Left renal pelvis (tissue), 4 donors: ENCODE measurements around the gene DAD1. TPM values are rescaled to one million over a fixed set of nuclear protein-coding genes. Genes with fewer than 3 reads are reported as not detected.
"Not testable (repeated sequence)": the region's sequence is repeated elsewhere in the genome, so short reads cannot be mapped to it uniquely, and the experiment has no call there.

Experiments
- DNase-seq, 4 donors: peaks; one replicate each; pipeline ENCODE4 v3.0.0-alpha.2; 2013; ENCODE audit warnings: low read depth in 4 of 4, low spot score in 3 of 4
- polyA plus RNA-seq, 4 donors: library from polyadenylated mRNA; unstranded; fragments of 120-200 nt; gene quantifications; one replicate each; pipeline ENCODE4 v1.2.1, GENCODE V29; 2013; ENCODE audit not compliant: insufficient read length in 4 of 4

The DAD1 gene
- polyA plus RNA-seq, 4 donors: 197 to 302 (median 261) TPM

DNA sequence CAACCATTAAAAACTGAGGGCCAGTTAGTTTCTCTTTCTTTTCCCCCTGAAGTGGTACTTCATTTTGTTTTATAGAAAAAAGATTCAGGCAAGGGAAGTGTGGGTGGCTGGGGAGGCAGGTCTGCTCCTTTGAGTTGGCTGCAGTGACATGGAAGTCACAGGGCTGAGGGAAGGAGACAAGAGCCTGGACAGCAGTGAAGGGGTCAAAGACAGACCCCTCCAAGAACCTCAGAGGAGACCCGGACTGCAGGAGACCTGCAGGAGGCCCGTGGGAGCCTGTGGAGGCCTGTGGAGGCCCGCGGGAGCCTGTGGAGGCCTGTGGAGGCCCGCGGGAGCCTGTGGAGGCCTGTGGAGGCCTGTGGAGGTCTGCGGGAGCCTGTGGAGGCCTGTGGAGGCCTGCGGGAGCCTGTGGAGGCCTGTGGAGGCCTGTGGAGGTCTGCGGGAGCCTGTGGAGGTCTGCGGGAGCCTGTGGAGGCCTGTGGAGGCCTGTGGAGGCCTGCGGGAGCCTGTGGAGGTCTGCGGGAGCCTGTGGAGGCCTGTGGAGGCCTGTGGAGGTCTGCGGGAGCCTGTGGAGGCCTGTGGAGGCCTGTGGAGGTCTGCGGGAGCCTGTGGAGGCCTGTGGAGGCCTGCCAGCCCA lies 35.0 kb downstream of the DAD1 start:
- not testable (repeated sequence) for DNase-seq

DNA sequence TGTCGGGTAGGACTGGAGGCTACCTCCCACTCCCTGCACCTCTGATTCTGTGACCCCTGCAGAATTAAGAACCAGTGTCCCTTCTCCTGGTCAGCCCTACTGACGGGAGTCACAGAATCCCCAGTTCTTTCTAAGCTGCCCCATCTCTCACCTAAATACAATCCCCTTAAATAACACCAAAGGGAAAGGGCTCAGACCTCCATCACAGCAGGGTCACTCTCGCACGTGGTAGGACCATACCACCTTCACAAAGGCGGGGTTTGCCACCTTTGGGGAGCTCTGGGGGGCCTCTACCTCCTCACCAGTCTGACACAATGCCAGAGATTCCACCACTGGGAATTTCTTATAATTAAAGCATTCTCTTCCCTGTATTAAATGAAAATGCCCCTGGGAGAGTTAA lies 35.6 kb downstream of the DAD1 start:
- DNase-seq: no peak

DNA sequence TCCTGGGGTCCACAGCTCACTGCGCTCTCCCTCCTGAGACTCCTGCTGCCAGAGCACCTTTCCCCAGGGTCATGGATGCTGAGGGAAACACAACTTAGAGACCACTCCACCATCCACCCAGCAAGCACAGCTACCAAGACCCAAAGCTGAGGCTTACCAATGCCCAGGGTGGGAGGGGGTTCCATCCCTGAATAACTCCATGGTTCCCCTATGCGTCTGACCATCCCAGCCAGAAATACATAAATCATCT lies 36.3 kb downstream of the DAD1 start:
- no peak for DNase-seq

DNA sequence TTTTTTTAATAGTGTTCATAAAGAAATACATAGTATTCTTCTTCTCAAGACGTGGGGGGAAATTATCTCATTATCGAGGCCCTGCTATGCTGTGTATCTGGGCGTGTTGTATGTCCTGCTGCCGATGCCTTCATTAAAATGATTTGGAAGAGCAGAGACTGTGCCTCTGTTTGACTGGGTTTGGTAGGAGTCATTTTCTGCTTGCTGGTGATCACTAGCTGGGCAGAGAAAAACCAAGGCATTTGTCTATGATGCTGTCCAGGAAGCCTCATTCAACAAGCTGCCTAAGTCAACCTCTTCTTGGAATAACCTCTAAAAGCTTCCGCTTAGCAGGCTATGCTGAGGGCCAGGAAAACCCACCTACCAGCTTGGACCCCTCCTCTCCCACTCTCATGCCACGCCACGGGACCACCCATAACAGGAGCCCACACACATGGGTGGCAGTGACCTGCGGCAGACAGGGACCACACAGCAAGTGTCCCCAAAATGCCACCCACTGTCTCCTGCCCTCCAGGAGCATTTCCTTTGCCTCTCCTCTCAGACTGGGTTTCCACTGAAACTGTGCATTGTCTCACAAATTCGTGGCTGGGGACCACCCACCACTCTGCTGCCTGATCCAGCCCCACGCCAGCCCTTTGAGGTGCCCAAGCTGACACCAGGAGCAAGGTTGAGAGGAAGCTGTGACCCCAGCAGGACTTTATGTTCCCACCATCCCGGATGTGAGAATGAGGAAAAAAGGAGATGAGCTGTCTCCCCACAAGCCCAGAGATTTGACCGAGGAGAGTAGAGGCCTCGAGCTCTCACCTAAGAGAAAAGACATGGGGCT lies 36.8 kb downstream of the DAD1 start:
- no peak for DNase-seq

DNA sequence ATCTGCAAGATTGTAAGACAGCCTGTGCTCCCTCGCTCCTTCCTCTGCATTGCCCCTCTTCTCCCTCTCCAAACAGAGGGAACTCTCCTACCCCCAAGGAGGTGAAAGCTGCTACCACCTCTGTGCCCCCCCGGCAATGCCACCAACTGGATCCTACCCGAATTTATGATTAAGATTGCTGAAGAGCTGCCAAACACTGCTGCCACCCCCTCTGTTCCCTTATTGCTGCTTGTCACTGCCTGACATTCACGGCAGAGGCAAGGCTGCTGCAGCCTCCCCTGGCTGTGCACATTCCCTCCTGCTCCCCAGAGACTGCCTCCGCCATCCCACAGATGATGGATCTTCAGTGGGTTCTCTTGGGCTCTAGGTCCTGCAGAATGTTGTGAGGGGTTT lies 37.4 kb downstream of the DAD1 start:
- DNase-seq: no peak

DNA sequence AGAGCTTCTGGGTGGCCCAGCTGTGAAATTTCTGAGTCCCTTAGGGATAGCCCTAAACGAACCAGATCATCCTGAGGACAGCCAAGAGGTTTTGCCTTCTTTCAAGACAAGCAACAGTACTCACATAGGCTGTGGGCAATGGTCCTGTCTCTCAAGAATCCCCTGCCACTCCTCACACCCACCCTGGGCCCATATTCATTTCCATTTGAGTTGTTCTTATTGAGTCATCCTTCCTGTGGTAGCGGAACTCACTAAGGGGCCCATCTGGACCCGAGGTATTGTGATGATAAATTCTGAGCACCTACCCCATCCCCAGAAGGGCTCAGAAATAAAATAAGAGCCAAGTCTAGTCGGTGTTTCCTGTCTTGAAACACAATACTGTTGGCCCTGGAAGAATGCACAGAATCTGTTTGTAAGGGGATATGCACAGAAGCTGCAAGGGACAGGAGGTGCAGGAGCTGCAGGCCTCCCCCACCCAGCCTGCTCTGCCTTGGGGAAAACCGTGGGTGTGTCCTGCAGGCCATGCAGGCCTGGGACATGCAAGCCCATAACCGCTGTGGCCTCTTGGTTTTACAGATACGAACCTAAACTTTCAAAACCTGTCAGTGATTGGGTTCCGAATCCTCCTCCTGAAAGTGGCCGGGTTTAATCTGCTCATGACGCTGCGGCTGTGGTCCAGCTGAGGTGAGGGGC lies 38.9 kb downstream of the DAD1 start:
- DNase-seq: no peak

DNA sequence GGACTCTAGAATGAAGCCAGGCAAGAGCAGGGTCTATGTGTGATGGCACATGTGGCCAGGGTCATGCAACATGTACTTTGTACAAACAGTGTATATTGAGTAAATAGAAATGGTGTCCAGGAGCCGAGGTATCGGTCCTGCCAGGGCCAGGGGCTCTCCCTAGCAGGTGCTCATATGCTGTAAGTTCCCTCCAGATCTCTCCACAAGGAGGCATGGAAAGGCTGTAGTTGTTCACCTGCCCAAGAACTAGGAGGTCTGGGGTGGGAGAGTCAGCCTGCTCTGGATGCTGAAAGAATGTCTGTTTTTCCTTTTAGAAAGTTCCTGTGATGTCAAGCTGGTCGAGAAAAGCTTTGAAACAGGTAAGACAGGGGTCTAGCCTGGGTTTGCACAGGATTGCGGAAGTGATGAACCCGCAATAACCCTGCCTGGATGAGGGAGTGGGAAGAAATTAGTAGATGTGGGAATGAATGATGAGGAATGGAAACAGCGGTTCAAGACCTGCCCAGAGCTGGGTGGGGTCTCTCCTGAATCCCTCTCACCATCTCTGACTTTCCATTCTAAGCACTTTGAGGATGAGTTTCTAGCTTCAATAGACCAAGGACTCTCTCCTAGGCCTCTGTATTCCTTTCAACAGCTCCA lies 39.6 kb downstream of the DAD1 start:
- DNase-seq: no peak

DNA sequence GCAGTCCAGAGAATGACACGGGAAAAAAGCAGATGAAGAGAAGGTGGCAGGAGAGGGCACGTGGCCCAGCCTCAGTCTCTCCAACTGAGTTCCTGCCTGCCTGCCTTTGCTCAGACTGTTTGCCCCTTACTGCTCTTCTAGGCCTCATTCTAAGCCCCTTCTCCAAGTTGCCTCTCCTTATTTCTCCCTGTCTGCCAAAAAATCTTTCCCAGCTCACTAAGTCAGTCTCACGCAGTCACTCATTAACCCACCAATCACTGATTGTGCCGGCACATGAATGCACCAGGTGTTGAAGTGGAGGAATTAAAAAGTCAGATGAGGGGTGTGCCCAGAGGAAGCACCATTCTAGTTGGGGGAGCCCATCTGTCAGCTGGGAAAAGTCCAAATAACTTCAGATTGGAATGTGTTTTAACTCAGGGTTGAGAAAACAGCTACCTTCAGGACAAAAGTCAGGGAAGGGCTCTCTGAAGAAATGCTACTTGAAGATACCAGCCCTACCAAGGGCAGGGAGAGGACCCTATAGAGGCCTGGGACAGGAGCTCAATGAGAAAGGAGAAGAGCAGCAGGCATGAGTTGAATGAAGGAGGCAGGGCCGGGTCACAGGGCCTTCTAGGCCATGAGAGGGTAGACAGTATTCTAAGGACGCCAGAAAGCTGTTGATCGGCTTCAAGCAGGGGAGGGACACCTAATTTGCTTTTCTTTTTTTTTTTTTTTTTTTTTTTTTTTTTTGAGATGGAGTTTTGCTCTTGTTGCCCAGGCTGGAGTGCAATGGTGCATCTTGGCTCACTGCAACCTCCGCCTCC lies 40.9 kb downstream of the DAD1 start:
- DNase-seq: no peak

DNA sequence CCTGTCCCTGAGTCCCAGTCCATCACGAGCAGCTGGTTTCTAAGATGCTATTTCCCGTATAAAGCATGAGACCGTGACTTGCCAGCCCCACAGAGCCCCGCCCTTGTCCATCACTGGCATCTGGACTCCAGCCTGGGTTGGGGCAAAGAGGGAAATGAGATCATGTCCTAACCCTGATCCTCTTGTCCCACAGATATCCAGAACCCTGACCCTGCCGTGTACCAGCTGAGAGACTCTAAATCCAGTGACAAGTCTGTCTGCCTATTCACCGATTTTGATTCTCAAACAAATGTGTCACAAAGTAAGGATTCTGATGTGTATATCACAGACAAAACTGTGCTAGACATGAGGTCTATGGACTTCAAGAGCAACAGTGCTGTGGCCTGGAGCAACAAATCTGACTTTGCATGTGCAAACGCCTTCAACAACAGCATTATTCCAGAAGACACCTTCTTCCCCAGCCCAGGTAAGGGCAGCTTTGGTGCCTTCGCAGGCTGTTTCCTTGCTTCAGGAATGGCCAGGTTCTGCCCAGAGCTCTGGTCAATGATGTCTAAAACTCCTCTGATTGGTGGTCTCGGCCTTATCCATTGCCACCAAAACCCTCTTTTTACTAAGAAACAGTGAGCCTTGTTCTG lies 41.6 kb downstream of the DAD1 start:
- DNase-seq: no peak

DNA sequence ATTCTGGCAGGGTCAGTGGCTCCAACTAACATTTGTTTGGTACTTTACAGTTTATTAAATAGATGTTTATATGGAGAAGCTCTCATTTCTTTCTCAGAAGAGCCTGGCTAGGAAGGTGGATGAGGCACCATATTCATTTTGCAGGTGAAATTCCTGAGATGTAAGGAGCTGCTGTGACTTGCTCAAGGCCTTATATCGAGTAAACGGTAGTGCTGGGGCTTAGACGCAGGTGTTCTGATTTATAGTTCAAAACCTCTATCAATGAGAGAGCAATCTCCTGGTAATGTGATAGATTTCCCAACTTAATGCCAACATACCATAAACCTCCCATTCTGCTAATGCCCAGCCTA lies 42.3 kb downstream of the DAD1 start:
- DNase-seq: no peak

DNA sequence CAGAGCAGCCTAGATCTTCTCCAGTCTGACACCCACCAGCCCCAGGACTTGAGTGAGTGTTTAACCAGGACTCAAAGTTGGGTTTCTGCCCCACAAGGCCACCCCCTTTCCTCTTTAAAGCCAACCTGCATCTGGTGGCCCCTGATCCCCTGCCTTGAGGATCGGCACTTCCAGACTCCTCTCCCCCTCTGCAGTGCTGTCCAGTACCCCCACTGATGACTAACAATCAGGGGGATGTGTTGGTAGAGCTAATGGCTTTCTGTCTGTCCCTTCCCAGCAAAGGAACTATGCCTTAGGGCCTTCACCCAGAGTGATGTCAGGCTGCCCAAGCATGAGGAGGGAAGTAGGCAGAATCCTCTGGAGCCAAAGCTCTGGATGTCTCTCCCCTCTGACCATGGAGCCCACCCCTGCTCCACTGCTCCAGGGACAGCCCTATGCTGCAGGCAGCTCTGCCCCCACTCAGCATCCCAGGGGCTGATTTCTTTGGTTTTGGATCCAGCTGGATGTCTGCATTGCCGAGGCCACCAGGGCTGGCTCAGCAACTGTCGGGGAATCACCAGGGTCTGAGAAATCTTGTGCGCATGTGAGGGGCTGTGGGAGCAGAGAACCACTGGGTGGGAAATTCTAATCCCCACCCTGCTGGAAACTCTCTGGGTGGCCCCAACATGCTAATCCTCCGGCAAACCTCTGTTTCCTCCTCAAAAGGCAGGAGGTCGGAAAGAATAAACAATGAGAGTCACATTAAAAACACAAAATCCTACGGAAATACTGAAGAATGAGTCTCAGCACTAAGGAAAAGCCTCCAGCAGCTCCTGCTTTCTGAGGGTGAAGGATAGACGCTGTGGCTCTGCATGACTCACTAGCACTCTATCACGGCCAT lies 42.9 kb downstream of the DAD1 start:
- no peak for DNase-seq

DNA sequence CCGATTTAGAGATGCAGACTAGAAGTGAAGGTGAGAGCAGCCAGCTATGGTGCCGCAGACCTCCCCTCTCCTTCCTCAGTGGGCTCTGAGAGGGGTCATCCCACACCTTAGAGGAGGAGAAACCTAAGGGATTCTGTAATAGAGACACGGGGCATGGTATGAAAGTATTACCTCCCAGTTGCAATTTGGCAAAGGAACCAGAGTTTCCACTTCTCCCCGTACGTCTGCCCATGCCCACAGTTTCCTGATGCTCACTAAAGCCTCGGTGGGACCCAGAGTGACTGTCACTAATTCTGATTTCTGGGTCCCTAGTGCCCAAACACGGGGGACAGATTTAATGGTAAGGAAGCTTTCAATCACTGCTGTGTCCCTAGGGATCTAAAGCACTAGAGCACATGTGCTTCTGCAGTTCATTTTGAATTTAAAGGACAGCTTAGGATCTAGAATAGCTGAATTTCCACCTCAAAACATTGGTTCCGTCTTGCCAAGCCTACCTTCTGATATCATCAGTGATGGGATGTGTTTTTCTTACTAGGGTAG lies 44.1 kb downstream of the DAD1 start:
- DNase-seq: no peak

DNA sequence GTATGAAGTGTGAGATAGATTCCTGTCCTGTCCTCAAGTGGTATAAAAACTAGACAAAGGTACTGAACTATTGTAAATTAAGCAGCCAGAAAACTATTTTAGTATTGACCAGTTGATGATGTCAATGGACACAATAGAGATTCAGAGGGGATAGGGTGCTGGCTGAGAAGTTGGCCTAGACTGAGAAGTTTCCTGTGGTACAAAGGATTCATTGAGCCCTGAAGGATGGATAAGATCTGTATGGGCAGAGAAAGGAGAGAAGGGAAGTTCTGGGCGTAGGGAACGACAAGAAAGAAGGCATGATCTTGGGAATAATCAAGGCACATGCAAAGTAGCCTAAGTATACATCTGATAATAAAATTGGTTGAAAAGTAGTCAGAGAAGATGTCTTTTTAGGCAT lies 44.6 kb downstream of the DAD1 start:
- DNase-seq: no peak

DNA sequence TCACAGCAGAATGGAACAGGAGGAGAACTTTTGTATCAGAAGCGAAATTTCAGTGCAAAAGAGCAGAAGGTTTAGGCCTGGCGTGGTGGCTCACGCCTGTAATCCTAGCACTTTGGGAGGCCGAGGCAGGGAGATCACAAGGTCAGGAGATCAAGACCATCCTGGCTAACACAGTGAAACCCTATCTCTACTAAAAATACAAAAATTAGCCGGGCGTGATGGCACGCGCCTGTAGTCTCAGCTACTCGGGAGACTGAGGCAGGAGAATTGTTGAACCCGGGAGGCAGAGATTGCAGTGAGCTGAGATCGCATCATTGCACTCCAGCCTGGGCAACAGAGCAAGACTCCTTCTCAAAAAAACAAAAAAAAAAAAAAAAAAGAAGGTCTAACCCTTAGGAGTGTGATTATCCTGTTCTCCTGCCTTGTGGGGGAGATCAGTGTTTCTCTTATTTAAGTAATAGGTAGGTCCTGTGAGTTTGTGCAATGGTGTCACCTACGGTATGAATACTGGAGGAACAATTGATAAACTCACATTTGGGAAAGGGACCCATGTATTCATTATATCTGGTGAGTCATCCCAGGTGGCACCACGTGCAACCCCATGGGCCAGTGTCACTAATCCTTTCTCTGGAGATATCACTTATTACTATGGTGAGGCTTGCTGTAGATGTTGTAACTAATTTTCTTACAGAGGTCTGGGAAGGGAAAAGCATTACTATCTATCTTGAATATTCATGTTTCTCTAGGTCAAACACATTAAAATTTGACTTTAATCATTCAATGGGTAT lies 45.3 kb downstream of the DAD1 start:
- DNase-seq: not testable (repeated sequence)

DNA sequence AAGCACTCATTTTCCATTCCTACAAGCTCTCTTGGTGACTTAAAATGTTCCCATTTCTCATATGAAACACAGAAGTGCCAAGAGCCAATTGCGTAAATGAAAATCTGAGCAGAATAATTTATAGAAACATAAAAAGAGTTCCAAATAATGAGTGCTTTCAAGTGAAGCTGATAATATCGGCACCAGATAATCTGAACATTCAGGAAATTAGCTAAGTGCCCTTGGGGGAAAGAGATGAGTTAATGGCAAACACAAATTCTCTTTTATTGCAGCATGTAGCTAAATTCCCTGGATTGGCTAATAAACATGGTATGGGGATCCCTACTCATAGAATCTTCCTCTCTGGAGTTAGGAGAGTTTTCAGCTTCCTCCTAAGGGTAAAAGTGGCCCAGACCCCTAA lies 46.7 kb downstream of the DAD1 start:
- DNase-seq: no peak

DNA sequence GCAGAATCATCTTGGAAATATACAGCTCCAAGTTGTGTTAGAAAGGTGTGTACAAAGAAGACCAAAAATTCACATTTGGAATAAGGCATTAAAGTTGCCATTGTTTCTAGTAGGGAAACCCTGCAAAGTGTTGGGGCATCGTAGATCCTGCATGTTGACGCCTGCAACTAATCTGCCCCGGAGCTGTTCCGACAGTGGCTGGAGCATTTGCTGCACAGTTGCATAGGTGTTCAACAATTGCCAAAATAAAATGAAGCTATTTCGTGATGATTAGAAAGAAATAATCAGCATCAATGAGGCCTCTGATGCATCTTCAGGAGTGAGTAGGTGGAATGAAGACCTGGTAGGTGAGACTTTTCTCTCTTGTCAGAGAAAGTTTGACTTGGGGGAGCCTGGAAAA lies 47.3 kb downstream of the DAD1 start:
- no peak for DNase-seq

DNA sequence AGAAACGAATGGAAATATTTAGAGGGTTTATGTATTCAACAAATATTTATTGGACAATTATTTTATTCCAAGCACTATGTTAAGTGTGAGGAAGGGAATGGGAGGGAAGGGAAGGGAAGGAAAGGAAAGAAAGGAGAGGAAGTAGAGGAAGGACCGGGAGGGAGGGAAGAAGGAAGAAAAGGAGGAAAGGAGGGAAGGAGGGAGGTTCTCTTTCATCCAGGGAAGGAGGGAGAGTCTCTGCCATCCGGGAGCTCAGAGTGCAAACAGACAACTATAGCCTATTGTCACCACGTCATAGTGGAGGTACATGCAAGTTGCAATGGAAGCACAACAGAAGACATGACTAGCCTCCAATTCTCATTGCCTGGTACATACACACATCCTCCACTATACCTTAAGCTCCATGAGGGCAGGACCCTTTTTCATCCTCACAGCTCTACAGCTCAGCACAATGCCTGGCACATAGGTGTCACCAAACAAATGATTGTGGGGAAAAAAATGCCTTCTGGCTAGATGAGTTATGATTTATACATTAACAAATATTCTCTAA lies 48.1 kb downstream of the DAD1 start:
- DNase-seq: no peak

DNA sequence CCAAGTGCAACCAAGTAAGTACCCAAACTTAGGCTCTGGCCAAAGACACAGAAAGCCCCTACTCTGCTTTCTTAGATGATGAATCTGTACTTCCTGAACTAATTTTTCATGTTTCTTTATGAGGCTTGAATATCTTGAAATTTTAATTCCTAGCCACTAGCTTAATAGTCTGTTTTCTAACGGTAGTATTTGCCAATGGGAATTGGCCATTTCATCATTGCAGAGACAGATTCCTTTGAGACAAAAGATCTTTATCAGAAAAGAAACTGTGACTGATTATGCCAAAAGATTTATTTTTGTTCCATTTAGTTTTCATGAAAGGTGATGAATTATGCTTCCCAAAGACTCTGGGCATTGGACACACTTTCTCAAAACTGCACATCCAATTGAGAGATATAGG lies 48.7 kb downstream of the DAD1 start:
- no peak for DNase-seq
